Nephron progenitor cell (in vitro differentiated cells): ENCODE measurements around the gene AP4B1.
A peak's percentile ranks its signal among the peaks of the same experiment; 100 is the strongest.

Experiments used
- DNase-seq: peaks from one replicate; pipeline ENCODE4 v3.0.0; 2021
- H3K27ac Mint-ChIP-seq: 2 replicates; pipeline ENCODE4 v1.8.0; 2021; ENCODE audit warnings: mild to moderate bottlenecking, moderate library complexity, mixed read lengths
- H3K27me3 Mint-ChIP-seq: 2 replicates; pipeline ENCODE4 v1.8.0; 2021; ENCODE audit warnings: mild to moderate bottlenecking, low read depth, mixed read lengths; ENCODE audit not compliant: poor library complexity
- H3K36me3 Mint-ChIP-seq: 2 replicates; pipeline ENCODE4 v1.8.0; 2021; ENCODE audit warnings: low read depth, mixed read lengths
- H3K4me1 Mint-ChIP-seq: 2 replicates; pipeline ENCODE4 v1.8.0; 2021; ENCODE audit warnings: mixed read lengths
- H3K4me3 Mint-ChIP-seq: 2 replicates; pipeline ENCODE4 v1.8.0; 2021; ENCODE audit warnings: mild to moderate bottlenecking, moderate library complexity, mixed read lengths
- H3K9me3 Mint-ChIP-seq: 2 replicates; pipeline ENCODE4 v1.8.0; 2021; ENCODE audit warnings: mild to moderate bottlenecking, moderate library complexity, mixed read lengths
- TF ChIP-seq, protein P1 (sequence below): fragments of 200-600 bp; sonication (generic); IDR thresholded peaks from 2 replicates; pipeline ENCODE4 v1.5.0; 2021; ENCODE audit warnings: antibody characterized with exemption

The AP4B1 gene

DNA sequence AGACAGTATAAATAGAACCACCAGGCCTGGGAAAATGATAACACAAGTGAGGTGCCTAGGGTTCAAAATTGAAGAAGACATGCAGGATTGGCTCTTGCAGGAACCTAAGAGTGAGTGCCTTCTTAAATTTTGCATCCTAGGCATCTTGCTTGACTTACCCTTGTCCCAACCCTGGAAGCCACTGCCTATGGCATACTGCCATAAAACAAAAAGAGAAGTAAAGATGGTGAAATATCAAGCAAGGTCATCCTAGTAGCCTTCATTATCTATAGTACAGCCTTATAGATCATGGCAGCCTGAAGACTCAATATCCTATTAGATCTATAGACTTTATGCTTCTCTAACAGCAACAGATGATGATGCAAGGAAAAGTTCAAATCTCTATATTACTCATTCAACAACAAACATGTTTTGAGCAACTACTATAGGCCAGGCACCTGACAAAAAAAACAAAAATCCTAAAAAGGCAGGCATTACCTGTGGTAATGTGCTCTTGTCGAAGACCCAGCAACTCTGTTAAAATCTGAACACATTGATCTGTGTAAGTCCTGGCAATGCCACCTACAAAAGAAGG is 6.3 kb downstream of the AP4B1 start:
- Mint-ChIP-seq H3K4me1 (peaks cover 4% of the 10 kb centered on the region), H3K9me3 (no peaks in the 10 kb centered on the region), H3K27ac (no peak overlapping the region), H3K36me3 (peaks cover 51% of the 10 kb centered on the region), H3K27me3 (peaks cover 3% of the 10 kb centered on the region), H3K4me3 (no peak overlapping the region)
- DNase-seq, result no peak
- TF ChIP-seq, protein P1, sequence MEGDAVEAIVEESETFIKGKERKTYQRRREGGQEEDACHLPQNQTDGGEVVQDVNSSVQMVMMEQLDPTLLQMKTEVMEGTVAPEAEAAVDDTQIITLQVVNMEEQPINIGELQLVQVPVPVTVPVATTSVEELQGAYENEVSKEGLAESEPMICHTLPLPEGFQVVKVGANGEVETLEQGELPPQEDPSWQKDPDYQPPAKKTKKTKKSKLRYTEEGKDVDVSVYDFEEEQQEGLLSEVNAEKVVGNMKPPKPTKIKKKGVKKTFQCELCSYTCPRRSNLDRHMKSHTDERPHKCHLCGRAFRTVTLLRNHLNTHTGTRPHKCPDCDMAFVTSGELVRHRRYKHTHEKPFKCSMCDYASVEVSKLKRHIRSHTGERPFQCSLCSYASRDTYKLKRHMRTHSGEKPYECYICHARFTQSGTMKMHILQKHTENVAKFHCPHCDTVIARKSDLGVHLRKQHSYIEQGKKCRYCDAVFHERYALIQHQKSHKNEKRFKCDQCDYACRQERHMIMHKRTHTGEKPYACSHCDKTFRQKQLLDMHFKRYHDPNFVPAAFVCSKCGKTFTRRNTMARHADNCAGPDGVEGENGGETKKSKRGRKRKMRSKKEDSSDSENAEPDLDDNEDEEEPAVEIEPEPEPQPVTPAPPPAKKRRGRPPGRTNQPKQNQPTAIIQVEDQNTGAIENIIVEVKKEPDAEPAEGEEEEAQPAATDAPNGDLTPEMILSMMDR, result no peak

DNA sequence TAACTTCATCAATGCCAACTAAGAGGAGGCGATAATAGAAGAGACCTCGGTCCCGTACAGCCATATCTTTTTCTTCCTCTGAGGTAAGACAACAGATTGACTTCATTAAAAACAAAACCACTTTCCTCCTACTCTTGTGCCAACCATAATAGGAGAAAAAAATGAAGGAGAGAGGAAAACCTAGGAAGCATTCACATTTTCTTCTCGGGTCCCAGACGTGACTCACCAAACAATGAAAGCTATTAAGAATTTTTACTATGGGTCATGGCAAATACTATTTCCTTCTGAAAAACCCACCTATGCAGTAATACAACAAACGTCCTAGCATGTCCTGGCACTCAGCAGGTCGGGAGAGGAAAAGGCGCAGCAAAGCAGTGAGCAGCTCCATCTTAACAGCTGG is 8.6 kb downstream of the AP4B1 start:
- H3K27me3 Mint-ChIP-seq, result peaks cover 7% of the 10 kb centered on the region
- H3K4me3 Mint-ChIP-seq, result no peak overlapping the region
- H3K27ac Mint-ChIP-seq, result no peak overlapping the region
- no peaks in the 10 kb centered on the region for H3K9me3 Mint-ChIP-seq
- TF ChIP-seq, protein P1, result no peak
- no peak for DNase-seq
- no peaks in the 10 kb centered on the region for H3K4me1 Mint-ChIP-seq
- peaks cover 47% of the 10 kb centered on the region for H3K36me3 Mint-ChIP-seq

DNA sequence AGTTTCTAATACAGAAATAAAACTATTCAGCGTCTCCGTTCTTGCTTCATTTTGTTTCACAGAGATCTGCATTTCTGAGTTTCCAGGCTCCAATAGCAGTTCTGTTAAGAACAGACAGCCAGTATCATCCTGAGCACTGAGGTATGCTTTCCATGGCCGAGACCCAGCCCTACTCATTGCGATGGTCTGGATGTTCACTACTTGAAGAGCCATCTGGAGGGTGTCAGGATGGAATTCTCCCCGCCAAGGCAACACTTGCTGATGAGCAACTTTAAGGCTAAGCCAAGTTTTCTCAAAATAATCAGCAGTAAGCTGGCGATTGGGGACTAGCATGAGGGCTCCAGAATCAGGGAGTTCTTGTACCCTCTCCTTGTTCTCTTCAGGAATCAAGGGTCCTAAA is 9.5 kb downstream of the AP4B1 start:
- H3K4me1 Mint-ChIP-seq, result no peaks in the 10 kb centered on the region
- TF ChIP-seq, protein P1, result no peak
- H3K4me3 Mint-ChIP-seq, result no peak overlapping the region
- H3K9me3 Mint-ChIP-seq, result no peaks in the 10 kb centered on the region
- peaks cover 42% of the 10 kb centered on the region for H3K36me3 Mint-ChIP-seq
- peaks cover 7% of the 10 kb centered on the region for H3K27me3 Mint-ChIP-seq
- no peak for DNase-seq
- no peak overlapping the region for H3K27ac Mint-ChIP-seq

DNA sequence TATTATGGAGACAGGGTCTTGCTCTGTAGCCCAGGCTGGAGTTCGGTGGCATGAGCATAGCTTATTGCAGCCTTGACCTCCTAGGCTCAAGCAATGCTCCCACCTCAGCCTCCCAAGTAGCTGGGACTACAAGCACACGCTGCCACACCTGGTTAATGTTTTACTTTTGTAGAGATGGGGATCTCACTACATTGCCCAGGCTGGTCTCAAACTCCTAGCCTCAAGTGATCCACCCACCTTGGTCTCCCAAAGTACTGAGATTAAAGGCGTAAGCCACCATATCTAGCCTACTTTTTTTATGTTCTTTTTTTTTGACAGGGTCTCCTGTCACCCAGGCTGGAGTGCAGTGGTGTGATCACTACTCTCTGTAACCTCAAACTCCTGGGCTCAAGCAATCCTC is 11.3 kb downstream of the AP4B1 start:
- H3K9me3 Mint-ChIP-seq, result no peaks in the 10 kb centered on the region
- no peak for DNase-seq
- no peaks in the 10 kb centered on the region for H3K4me1 Mint-ChIP-seq
- H3K4me3 Mint-ChIP-seq, result no peak overlapping the region
- no peak overlapping the region for H3K27ac Mint-ChIP-seq
- TF ChIP-seq, protein P1, result no peak
- peaks cover 25% of the 10 kb centered on the region for H3K36me3 Mint-ChIP-seq
- peaks cover 7% of the 10 kb centered on the region for H3K27me3 Mint-ChIP-seq

DNA sequence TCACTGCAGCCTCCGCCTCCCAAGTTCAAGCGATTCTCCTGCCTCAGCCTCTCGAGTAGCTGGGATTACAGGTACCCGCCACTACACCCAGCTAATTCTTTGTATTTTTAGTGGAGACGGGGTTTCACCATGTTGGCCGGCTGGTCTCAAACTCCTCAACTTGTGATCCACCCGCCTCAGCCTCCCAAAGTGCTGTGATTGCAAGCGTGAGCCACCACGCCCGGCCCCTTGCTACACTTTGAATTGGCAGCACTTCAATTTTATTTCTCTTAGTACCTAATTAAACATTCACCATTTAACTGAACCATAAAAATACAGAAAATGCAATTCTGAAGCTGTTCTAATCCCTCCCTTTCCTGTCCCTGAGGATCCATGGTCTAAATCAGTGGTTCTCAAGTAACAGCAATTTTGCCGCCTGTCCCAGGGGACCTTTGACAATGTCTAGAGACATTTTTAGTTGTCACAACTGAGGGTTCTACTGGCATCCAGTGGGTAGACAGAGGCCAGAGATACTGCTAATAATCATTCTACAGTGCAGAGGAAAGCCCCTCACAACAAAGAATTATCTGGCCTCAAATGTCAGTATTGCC is 12.9 kb downstream of the AP4B1 start:
- Mint-ChIP-seq H3K27ac (peak overlapping the region; percentile 18), H3K4me1 (no peaks in the 10 kb centered on the region), H3K9me3 (no peaks in the 10 kb centered on the region), H3K4me3 (no peak overlapping the region), H3K27me3 (peaks cover 6% of the 10 kb centered on the region), H3K36me3 (peaks cover 16% of the 10 kb centered on the region)
- no peak for DNase-seq
- TF ChIP-seq, protein P1, result no peak

DNA sequence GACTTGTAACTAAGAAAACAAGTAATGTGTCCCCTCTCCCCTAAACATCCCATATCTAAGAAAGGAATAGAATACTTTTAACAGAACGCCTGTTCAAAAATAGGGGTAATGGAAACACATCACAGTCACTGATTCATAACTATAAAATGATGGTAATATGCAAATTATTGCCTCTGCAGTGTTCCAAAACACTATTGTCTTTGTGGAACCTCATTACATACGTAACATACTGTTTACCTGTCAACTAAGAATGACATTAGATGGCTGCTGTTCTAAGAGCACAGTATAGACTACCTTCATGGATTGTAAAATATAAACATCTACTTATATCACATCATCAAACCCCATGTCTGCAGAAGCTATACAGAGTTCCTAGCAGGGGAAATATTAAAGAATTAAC is 13.8 kb downstream of the AP4B1 start:
- DNase-seq, result no peak
- Mint-ChIP-seq H3K4me3 (no peak overlapping the region), H3K27me3 (peaks cover 4% of the 10 kb centered on the region), H3K27ac (no peak overlapping the region), H3K9me3 (no peaks in the 10 kb centered on the region), H3K36me3 (peaks cover 8% of the 10 kb centered on the region), H3K4me1 (no peaks in the 10 kb centered on the region)
- TF ChIP-seq, protein P1, result no peak
